DMS153 (cell line): ENCODE measurements around the gene PRKG2.

ENCODE experiments used
- DNase-seq: peaks from one replicate; lab custom pipeline; 2025; lab: John Stamatoyannopoulos, UW

The PRKG2 gene

GRCh38 chr4:81153714-81154323 lies 61.2 kb downstream of the PRKG2 start:
- peak; percentile 37 for DNase-seq

GRCh38 chr4:81152839-81153713 lies 61.9 kb downstream of the PRKG2 start:
- DNase-seq = no peak

- DNase-seq = no peak
Measured at GRCh38 chr4:81149976-81150375, 65.0 kb downstream of the PRKG2 start.

- DNase-seq = no peak
Measured at GRCh38 chr4:81148576-81148975, 66.4 kb downstream of the PRKG2 start.

- no peak for DNase-seq
Measured at GRCh38 chr4:81146466-81146865, 68.6 kb downstream of the PRKG2 start.

GRCh38 chr4:81143183-81143582 lies 71.8 kb downstream of the PRKG2 start:
- no peak for DNase-seq

- peak; percentile 7 for DNase-seq
Measured at GRCh38 chr4:81142744-81143143, 72.3 kb downstream of the PRKG2 start.

GRCh38 chr4:81137894-81138293 lies 77.1 kb downstream of the PRKG2 start:
- no peak for DNase-seq

- no peak for DNase-seq
Measured at GRCh38 chr4:81137446-81137845, 77.6 kb downstream of the PRKG2 start.

GRCh38 chr4:81136161-81136905 lies 78.7 kb downstream of the PRKG2 start:
- no peak for DNase-seq

- no peak for DNase-seq
Measured at GRCh38 chr4:81135501-81135900, 79.5 kb downstream of the PRKG2 start.

- no peak for DNase-seq
Measured at GRCh38 chr4:81131563-81131962, 83.5 kb downstream of the PRKG2 start.

- no peak for DNase-seq
Measured at GRCh38 chr4:81131066-81131465, 84.0 kb downstream of the PRKG2 start.

GRCh38 chr4:81130569-81130968 lies 84.5 kb downstream of the PRKG2 start:
- no peak for DNase-seq

- no peak for DNase-seq
Measured at GRCh38 chr4:81120055-81120454, 95.0 kb downstream of the PRKG2 start.

GRCh38 chr4:81118086-81118485 lies 96.9 kb downstream of the PRKG2 start:
- no peak for DNase-seq

- DNase-seq = no peak
Measured at GRCh38 chr4:81116566-81116965, 98.5 kb downstream of the PRKG2 start.

- DNase-seq = no peak
Measured at GRCh38 chr4:81113024-81113423, 102.0 kb downstream of the PRKG2 start.

GRCh38 chr4:81109356-81109755 lies 105.7 kb downstream of the PRKG2 start:
- no peak for DNase-seq

- DNase-seq = no peak
Measured at GRCh38 chr4:81106150-81106549, 108.9 kb downstream of the PRKG2 start.

- no peak for DNase-seq
Measured at GRCh38 chr4:81102107-81102506, 112.9 kb downstream of the PRKG2 start.

GRCh38 chr4:81096566-81096965 lies 118.5 kb downstream of the PRKG2 start:
- DNase-seq = no peak

- DNase-seq = no peak
Measured at GRCh38 chr4:81095389-81095788, 119.6 kb downstream of the PRKG2 start.
